DMS 273 treated with DMSO at 0.1 percent for 48 hours (cell line): ENCODE data around the gene RDH16.
"Not testable (repeated sequence)": the region's sequence is repeated elsewhere in the genome, so short reads cannot be mapped to it uniquely, and the experiment has no call there.

Experiments used
- DNase-seq: peaks from one replicate; lab custom pipeline; 2025; lab: John Stamatoyannopoulos, UW

Gene RDH16

DNA sequence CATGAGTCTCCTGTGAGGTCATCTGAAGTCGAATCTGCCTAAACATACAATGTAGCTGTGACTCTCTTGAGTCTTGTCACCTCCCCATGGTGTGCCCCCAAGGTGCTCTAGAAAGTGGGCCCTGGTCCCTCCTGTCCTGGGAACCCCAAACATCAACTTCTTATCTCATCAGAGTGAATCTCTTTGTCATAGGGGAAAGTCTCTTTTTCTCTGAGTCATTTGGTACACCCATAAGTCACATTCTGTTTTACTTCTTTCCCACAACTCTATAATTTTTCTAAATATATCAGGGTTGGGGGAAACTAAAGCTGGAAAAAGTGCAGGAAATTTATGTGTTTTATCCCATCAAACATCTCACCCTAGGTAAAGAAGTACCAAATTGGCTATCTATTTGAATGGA lies 36.1 kb downstream of the RDH16 start:
- DNase-seq, result no peak

- DNase-seq, result not testable (repeated sequence)
Measured at GRCh38 chr12:56918139-56918538, 39.3 kb downstream of the RDH16 start.

DNA sequence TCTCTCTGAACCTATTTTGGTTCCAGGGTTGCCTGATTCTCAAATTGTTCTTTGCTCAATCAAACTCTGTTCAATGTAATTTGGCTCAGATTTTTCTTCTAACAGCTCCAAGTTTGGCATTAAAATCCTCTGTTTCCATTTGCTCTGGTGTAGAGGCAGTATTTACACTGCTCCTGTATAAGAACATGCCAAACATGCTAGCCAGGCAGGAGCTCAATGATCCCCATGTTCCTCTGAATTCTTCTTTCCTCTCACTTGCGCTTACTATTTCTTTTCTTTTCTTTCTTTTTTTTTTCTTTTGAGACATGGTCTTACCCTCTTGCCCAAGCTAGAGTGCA lies 40.4 kb downstream of the RDH16 start:
- DNase-seq, result no peak

- no peak for DNase-seq
Measured at GRCh38 chr12:56916296-56916995, 41.0 kb downstream of the RDH16 start.

- DNase-seq, result no peak
Measured at GRCh38 chr12:56914724-56915123, 42.7 kb downstream of the RDH16 start.

DNA sequence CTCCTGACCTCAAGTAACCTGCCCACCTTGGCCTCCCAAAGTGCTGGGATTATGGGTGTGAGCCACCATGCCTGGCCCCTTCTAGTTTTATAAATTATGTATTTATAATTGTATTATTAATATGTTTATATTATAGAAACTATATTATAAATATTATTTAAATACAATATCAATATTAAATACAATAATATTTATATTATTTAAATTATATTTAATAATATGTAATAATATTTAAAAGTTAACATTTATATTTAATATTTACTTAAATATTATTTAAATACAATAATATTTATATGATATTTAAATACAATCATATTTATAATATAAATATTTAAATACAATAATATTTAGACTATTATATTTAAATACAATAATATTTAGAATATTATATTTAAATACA lies 43.2 kb downstream of the RDH16 start:
- DNase-seq, result no peak

DNA sequence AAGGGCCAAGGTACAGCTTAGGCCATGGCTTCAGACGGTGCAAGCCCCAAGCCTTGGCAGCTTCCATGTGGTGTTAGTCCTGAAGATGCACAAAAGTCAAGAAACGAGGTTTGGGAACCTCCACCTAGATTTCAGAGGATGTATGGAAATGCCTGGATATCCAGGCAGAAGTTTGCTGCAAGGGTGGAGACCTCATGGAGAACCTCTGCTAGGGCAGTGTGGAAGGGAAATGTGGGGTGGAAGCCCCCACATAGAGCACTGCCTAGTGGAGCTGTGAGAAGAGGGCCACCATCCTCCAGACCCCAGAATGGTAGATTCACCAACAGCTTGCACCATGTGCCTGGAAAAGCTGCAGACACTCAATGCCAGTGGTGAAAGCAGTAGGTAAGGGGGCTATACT lies 48.0 kb downstream of the RDH16 start:
- DNase-seq, result not testable (repeated sequence)

DNA sequence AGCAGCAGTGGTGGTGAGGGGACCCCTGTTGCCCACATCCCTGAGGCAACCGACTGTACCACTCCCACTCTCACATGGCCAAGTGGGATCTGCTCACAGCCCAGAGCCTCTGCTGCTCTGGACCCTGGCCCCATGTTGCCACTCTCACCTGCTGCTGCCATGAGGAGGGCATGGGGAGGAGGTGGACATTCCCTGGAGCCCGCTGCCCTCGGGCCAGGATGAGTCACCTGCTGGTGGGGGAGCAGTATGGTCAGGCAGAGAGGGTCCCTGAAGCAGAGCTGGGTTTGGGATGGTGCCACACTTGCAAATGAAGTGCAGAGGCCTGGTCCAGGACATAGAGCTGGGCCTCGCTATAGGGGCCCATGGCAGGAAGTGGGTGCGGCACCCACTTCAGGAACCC lies 49.3 kb downstream of the RDH16 start:
- no peak for DNase-seq

GRCh38 chr12:56905852-56906251 lies 51.6 kb downstream of the RDH16 start:
- DNase-seq, result no peak

- DNase-seq, result no peak
Measured at GRCh38 chr12:56903374-56903773, 54.0 kb downstream of the RDH16 start.
